ENCODE results near the gene SMG1.
"Not testable (repeated sequence)": the region's sequence is repeated elsewhere in the genome, so short reads cannot be mapped to it uniquely, and the experiment has no call there.

The SMG1 gene

DNA sequence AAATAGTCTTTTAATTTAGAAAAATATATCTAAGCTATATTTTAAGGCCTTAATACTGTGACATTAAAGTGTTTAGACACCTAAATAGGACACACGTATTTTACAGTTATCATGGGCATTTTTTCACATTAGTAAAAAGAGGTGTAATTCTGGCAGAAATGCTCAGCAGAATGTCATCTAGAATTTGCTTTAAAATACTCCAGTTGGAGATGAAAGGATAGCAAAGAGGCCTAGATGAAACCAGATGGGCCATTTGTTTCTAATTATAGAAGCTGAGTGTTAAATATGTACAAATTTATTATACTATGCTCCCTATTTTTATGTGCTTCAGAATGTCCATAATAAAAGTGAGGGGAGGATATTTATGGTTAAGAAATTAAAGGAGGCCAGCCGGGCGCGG, 48.5 kb downstream of the SMG1 start:
- not testable (repeated sequence) for H3K9me3 ChIP-seq (ENCODE audit: control insufficient read depth, low read depth, low read length)
- peaks cover 27% of the 10 kb centered on the region for H3K36me3 ChIP-seq (ENCODE audit: control insufficient read depth, low read depth, low read length)

DNA sequence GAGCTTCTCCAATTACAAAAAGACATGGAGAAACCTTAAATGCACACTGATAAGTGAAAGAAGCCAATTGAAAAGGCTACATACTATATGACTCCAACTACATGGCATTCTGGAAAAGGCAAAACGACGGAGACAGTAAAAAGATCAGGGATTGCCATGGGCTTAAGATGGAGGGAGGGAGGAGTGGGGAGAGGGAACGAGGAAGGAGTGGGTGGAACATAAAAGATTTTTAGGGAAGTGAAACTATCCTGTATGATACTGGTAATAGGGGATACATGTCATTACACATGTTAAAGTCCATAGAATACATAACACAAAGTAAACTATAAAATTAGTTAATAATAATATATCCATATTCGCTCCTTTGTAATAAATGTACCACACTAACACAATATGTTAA, 48.9 kb downstream of the SMG1 start:
- H3K27me3 ChIP-seq (ENCODE audit: control insufficient read depth, insufficient read depth, low read length); H3K4me3 ChIP-seq (ENCODE audit: low read length); H3K9me3 ChIP-seq (ENCODE audit: control insufficient read depth, low read depth, low read length); H3K27ac ChIP-seq (ENCODE audit: low read length); H3K9ac ChIP-seq (ENCODE audit: low read length); H3K4me1 ChIP-seq (ENCODE audit: control insufficient read depth, low read depth, low read length): not testable (repeated sequence)
- H3K36me3 ChIP-seq (ENCODE audit: control insufficient read depth, low read depth, low read length): peaks cover 29% of the 10 kb centered on the region

More for the DNA sequence above, 48.5 kb downstream of the SMG1 start:
- not testable (repeated sequence) for H3K27me3 ChIP-seq (ENCODE audit: control insufficient read depth, insufficient read depth, low read length); H3K4me3 ChIP-seq (ENCODE audit: low read length); H3K27ac ChIP-seq (ENCODE audit: low read length); H3K4me1 ChIP-seq (ENCODE audit: control insufficient read depth, low read depth, low read length); H3K9ac ChIP-seq (ENCODE audit: low read length)

- H3K9me3 ChIP-seq (ENCODE audit: control insufficient read depth, low read depth, low read length); H3K27me3 ChIP-seq (ENCODE audit: control insufficient read depth, insufficient read depth, low read length); H3K4me3 ChIP-seq (ENCODE audit: low read length); H3K27ac ChIP-seq (ENCODE audit: low read length); H3K9ac ChIP-seq (ENCODE audit: low read length); H3K4me1 ChIP-seq (ENCODE audit: control insufficient read depth, low read depth, low read length): not testable (repeated sequence)
- H3K36me3 ChIP-seq (ENCODE audit: control insufficient read depth, low read depth, low read length): peaks cover 27% of the 10 kb centered on the region
These were observed 49.9 kb downstream of the SMG1 start for GRCh38 chr16:18876301-18876700.

DNA sequence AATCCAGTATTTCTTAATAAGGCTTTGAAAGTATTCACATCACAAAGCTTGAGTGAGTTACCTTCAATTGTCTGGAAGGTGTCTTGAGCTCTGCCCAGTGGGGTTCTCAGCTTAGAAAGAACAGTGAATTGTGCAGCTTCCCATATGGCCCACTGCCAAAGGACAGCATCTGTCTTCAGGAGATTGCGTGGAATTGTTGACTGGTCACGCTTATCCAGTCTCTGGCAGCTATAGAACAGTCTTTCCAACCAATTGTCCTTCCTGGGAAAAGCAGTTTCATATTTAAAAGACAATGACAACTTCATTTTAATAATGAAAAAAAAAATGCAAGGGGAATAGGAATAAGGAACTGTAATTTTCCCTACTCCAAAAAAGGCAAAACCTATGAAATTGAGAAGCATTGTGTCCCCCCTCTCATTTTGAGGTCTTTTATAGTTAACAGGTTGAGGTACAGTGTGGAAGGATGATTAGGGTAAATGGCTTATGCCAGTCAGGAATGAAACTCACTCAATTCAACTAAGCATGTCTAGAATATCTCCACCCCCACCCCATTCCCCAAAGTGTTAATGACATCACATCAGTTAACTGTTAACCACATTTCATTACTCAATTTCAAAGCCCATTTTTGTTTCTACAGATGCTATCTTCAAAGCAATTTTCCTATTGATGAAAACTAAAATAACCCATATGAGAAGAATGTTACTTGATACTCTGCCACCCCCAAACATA, 57.0 kb downstream of the SMG1 start:
- not testable (repeated sequence) for H3K9ac ChIP-seq (ENCODE audit: low read length); H3K27ac ChIP-seq (ENCODE audit: low read length); H3K4me1 ChIP-seq (ENCODE audit: control insufficient read depth, low read depth, low read length); H3K27me3 ChIP-seq (ENCODE audit: control insufficient read depth, insufficient read depth, low read length); H3K9me3 ChIP-seq (ENCODE audit: control insufficient read depth, low read depth, low read length); H3K4me3 ChIP-seq (ENCODE audit: low read length)
- peaks cover 48% of the 10 kb centered on the region for H3K36me3 ChIP-seq (ENCODE audit: control insufficient read depth, low read depth, low read length)

DNA sequence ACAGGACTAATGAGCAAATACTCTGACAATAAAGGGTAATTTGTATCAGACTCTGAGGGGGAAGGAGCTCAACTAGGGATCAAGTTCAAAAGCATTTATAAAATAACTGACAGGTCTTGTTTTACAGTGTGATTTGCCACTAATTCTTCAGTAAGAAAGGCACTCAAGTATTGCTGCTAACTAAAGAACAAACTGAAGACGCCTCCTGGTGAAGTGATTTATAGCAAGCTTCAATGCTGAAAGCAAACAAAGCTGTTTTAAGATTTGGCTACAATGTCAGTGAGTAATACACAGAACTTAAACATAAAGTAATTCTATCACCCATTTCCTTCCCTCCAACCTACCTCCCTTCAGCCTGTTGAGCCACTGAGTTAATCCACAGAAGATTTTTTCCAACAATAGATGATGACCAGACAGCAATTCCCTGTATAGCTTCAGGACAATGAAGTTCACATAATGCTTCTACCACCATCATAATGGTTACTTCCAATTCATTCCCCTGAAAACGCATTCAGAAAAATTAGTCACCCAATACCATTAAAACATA, 59.9 kb downstream of the SMG1 start:
- not testable (repeated sequence) for H3K4me3 ChIP-seq (ENCODE audit: low read length); H3K27me3 ChIP-seq (ENCODE audit: control insufficient read depth, insufficient read depth, low read length); H3K27ac ChIP-seq (ENCODE audit: low read length); H3K4me1 ChIP-seq (ENCODE audit: control insufficient read depth, low read depth, low read length); H3K9me3 ChIP-seq (ENCODE audit: control insufficient read depth, low read depth, low read length); H3K9ac ChIP-seq (ENCODE audit: low read length)
- peaks cover 51% of the 10 kb centered on the region for H3K36me3 ChIP-seq (ENCODE audit: control insufficient read depth, low read depth, low read length)

GRCh38 chr16:18862891-18863290, 63.3 kb downstream of the SMG1 start:
- not testable (repeated sequence) for H3K9me3 ChIP-seq (ENCODE audit: control insufficient read depth, low read depth, low read length); H3K4me3 ChIP-seq (ENCODE audit: low read length); H3K27me3 ChIP-seq (ENCODE audit: control insufficient read depth, insufficient read depth, low read length); H3K27ac ChIP-seq (ENCODE audit: low read length); H3K4me1 ChIP-seq (ENCODE audit: control insufficient read depth, low read depth, low read length); H3K9ac ChIP-seq (ENCODE audit: low read length)
- peaks cover 37% of the 10 kb centered on the region for H3K36me3 ChIP-seq (ENCODE audit: control insufficient read depth, low read depth, low read length)

DNA sequence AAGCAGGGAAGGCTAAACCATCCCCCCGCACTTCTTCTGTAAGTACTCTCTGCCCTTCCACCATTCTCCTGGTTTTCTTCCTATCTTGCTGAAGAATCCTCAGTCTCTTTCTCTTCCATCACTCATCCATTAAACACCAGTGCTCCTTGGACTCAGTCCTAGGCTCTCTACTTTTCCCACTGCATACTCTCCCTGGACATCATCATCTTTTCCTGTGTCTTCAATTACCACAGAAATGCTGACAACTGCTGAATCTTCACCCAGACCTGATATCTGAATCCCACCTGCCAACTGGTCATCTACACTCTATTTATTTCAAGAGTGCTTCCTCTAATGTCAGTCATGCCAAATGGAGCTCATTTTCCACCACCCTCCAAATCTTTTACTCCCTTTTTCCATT, 71.0 kb downstream of the SMG1 start:
- H3K36me3 ChIP-seq (ENCODE audit: control insufficient read depth, low read depth, low read length): peaks cover 65% of the 10 kb centered on the region
- no peaks in the 10 kb centered on the region for H3K27me3 ChIP-seq (ENCODE audit: control insufficient read depth, insufficient read depth, low read length)
- H3K9me3 ChIP-seq (ENCODE audit: control insufficient read depth, low read depth, low read length): no peaks in the 10 kb centered on the region
- H3K9ac ChIP-seq (ENCODE audit: low read length): no peak overlapping the region
- no peak overlapping the region for H3K27ac ChIP-seq (ENCODE audit: low read length)
- no peak overlapping the region for H3K4me3 ChIP-seq (ENCODE audit: low read length)
- H3K4me1 ChIP-seq (ENCODE audit: control insufficient read depth, low read depth, low read length): no peaks in the 10 kb centered on the region

DNA sequence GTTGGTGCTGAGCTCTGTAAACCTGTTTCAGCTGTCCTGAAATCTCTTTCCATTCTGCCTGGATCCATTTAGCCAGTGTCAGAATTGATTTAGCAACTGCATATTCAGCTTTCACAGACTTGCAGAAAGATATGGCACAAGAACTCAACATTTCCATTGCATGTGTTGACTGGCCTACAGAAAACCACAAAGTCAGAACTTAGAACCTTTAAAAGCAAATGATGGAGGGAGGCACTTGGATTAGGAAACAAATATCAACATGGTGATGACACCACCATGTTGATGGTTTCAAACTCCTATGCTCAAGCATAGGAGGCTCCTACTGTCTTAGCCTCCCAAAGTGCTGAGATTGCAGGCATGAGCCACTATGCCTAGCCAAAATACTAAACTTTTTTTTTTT, 72.5 kb downstream of the SMG1 start:
- no peak overlapping the region for H3K9ac ChIP-seq (ENCODE audit: low read length)
- no peaks in the 10 kb centered on the region for H3K9me3 ChIP-seq (ENCODE audit: control insufficient read depth, low read depth, low read length)
- no peaks in the 10 kb centered on the region for H3K27me3 ChIP-seq (ENCODE audit: control insufficient read depth, insufficient read depth, low read length)
- no peak overlapping the region for H3K4me3 ChIP-seq (ENCODE audit: low read length)
- no peaks in the 10 kb centered on the region for H3K4me1 ChIP-seq (ENCODE audit: control insufficient read depth, low read depth, low read length)
- peaks cover 79% of the 10 kb centered on the region for H3K36me3 ChIP-seq (ENCODE audit: control insufficient read depth, low read depth, low read length)
- H3K27ac ChIP-seq (ENCODE audit: low read length): no peak overlapping the region

DNA sequence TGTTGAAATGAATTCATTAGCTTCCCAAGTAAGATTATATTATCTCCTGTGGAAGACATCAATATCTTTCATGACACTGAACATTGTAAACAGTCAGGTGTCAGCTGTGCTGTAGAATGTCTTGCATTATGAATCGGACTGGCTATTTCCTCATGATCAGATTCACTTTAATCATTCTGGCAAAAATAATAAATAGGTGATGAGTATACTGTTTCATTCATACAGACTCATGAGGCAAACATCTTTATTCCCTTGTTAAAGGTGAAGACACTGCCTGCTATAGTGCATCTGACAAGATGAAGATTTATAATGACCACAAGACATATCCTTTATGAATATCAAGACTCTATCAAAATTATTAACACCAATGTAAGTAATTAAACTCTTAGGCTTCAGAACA, 73.6 kb downstream of the SMG1 start:
- Histone ChIP-seq H3K4me3 (ENCODE audit: low read length) (no peak overlapping the region), H3K9ac (ENCODE audit: low read length) (no peak overlapping the region), H3K36me3 (ENCODE audit: control insufficient read depth, low read depth, low read length) (peaks cover 81% of the 10 kb centered on the region), H3K27ac (ENCODE audit: low read length) (no peak overlapping the region), H3K27me3 (ENCODE audit: control insufficient read depth, insufficient read depth, low read length) (no peaks in the 10 kb centered on the region), H3K4me1 (ENCODE audit: control insufficient read depth, low read depth, low read length) (no peaks in the 10 kb centered on the region), H3K9me3 (ENCODE audit: control insufficient read depth, low read depth, low read length) (no peaks in the 10 kb centered on the region)

- H3K27me3 ChIP-seq (ENCODE audit: control insufficient read depth, insufficient read depth, low read length): no peaks in the 10 kb centered on the region
- no peak overlapping the region for H3K9ac ChIP-seq (ENCODE audit: low read length)
- no peak overlapping the region for H3K4me3 ChIP-seq (ENCODE audit: low read length)
- peaks cover 90% of the 10 kb centered on the region for H3K36me3 ChIP-seq (ENCODE audit: control insufficient read depth, low read depth, low read length)
- no peaks in the 10 kb centered on the region for H3K4me1 ChIP-seq (ENCODE audit: control insufficient read depth, low read depth, low read length)
- no peak overlapping the region for H3K27ac ChIP-seq (ENCODE audit: low read length)
- H3K9me3 ChIP-seq (ENCODE audit: control insufficient read depth, low read depth, low read length): no peaks in the 10 kb centered on the region
These were observed 79.8 kb downstream of the SMG1 start for GRCh38 chr16:18846416-18846815.

- Histone ChIP-seq H3K9me3 (ENCODE audit: control insufficient read depth, low read depth, low read length) (no peaks in the 10 kb centered on the region), H3K27me3 (ENCODE audit: control insufficient read depth, insufficient read depth, low read length) (no peaks in the 10 kb centered on the region), H3K4me3 (ENCODE audit: low read length) (no peak overlapping the region), H3K4me1 (ENCODE audit: control insufficient read depth, low read depth, low read length) (no peaks in the 10 kb centered on the region), H3K36me3 (ENCODE audit: control insufficient read depth, low read depth, low read length) (peaks cover 90% of the 10 kb centered on the region), H3K9ac (ENCODE audit: low read length) (no peak overlapping the region), H3K27ac (ENCODE audit: low read length) (no peak overlapping the region)
These were observed 83.6 kb downstream of the SMG1 start for GRCh38 chr16:18842565-18842964.

DNA sequence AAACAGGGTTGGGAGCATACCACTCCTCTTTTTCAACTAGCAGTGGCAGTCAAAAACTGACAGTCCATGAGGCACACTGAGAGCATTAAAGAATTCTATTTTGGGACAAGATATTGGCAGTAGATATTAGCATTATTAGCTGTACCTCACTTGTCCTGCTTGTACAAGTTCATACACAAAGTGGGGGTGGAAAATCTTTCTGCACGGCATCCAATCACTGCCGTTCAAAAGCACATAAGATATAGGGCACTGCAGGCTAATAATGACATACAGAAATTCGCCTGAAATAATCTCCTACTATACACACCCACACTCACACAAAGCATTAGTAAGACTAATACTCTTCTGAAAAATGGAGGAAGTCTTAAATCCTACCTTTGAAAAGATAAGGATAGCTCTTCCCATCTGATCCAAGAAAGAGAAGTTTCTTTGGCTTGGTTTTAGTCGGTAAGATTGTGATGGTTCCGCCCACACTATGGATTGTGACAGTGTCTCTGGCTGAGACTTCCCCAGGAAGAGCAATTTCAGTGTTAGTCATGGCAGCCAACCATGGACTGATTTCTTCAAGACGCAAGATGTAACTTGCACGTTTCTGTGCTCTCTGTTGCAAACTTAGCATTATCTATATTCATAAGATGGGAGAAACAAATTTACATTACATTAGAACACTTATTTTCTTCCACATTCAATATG, 84.2 kb downstream of the SMG1 start:
- H3K36me3 ChIP-seq (ENCODE audit: control insufficient read depth, low read depth, low read length): peaks cover 90% of the 10 kb centered on the region
- H3K9me3 ChIP-seq (ENCODE audit: control insufficient read depth, low read depth, low read length): no peaks in the 10 kb centered on the region
- H3K27me3 ChIP-seq (ENCODE audit: control insufficient read depth, insufficient read depth, low read length): no peaks in the 10 kb centered on the region
- H3K4me3 ChIP-seq (ENCODE audit: low read length): no peak overlapping the region
- H3K9ac ChIP-seq (ENCODE audit: low read length): no peak overlapping the region
- H3K27ac ChIP-seq (ENCODE audit: low read length): no peak overlapping the region
- no peaks in the 10 kb centered on the region for H3K4me1 ChIP-seq (ENCODE audit: control insufficient read depth, low read depth, low read length)

Data from iPS-18a (cell line).